ENCODE measurements around the gene C3orf49.

Gene C3orf49

DNA sequence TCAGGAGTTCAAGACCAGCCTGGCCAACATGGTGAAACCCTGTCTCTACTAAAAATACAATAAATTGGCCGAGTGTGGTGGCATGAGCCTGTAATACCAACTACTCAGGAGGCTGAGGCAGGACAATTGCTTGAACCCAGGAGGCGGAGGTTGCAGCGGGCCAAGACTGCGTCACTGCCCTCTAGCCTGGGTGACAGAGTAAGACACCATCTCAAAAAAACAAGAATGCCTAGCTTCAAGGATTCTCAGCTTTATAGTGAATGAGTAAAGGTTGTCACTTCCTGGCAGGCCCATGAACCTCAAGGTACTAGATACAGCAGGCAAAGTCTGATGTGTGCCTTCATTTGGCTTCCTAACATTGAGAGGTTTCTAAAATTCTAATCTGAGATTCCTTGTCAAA, 30.1 kb downstream of the C3orf49 start:
- DNase-seq (ENCODE audit: extremely low read depth in 1 of 2, low read depth in 1 of 2) = no peak

DNA sequence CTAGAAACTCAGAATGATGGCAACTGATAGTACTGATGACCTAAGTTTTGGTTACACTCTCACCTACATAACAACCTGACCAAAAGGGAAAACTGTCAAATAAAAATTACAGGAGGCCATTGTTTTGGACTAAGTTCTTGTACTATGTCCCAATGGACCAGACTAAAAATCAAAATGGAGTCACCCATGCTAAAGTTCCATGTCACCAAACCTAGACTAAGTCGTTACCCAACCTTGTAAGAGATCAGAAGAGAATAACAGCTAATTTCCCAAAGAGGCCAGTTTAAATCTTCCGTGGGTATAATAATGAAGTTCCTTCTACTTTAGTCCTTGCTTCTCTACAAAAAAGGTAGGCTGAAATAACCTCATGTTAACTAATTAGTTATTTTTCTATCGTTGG, 32.2 kb downstream of the C3orf49 start:
- no peak for DNase-seq (ENCODE audit: extremely low read depth in 1 of 2, low read depth in 1 of 2)

DNA sequence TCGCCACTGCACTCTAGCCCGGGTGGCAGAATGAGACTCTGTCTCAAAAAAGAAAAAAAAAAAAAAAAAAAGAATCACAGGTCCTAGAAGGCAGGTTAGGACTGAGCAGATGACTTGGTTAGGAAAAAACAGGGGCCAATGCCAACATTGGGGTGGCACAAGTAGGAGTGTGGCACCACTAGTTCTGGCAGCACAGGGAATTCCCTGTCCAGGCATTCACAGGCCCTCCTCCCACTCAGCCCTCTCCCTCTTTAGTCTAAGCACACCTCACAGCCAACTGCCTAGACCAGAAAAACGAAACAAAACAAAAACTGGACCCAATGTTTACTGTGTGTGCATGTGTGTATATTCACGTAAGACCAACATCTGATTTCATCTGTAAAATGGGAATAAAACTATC, 34.0 kb downstream of the C3orf49 start:
- no peak for DNase-seq (ENCODE audit: extremely low read depth in 1 of 2, low read depth in 1 of 2)

DNA sequence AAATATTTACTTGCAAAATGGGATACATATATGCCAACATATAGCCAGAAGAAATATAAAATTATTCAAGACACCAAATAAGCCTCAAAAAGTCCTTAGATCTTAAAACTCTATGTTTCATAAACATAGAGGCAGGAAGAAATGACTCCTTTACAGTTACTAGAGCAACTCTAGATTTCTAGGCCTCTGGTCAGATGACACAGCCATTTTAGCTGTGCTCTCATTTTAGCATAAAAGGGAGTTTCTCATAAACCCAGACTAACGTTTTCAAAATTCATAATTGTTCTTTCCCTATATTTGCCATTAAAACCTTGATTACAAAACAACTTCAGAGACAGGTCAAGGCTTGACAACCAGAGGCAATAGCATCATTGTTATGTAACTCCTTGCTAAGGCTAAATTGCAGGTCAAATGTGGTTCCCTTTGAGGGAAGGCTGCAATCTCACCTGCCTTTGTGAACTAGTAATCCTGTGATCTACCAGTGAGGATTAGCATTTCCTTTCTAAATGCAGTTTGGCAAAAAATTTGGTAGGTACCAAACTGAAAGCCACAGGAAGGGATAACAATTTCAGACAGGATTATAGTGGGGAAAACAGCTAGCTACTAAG, 36.3 kb downstream of the C3orf49 start:
- DNase-seq (ENCODE audit: extremely low read depth in 1 of 2, low read depth in 1 of 2) = no peak

DNA sequence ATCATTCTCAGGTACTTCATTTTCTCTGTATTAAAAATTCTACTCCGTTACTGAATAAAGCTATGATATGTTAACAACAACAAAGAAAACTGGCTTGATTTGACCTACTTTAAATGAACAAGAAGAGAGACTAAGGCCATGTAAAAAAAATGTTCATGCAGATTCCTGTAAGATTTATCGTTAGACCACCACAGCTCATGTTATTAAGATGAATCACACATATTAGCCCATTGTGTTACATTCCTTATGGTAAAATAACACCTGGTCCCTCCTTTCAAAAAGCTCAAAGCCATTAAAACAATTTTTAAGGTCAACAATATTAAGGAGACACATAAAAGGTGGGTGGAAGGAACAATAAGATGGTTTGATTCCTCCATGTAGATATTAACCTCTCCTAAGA, 38.2 kb downstream of the C3orf49 start:
- no peak for DNase-seq (ENCODE audit: extremely low read depth in 1 of 2, low read depth in 1 of 2)

DNA sequence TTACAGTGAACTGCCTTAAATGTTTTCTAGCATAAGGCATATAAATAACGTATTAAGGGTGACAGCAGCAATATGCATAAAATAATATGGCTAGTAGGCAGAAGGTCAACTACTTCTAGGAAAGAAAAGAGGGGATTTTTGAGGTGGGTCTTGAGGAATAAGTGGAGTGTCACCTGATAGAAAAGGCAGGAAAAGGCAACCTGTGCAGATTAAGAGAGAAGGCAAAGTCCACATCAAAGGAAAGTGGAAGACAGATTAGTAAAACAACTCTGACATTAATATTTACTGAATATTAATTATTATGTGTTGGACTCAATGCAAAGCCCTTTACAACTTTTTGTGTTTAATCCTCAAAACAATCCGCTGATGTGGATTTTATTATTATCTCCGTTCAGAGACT, 41.7 kb downstream of the C3orf49 start:
- DNase-seq (ENCODE audit: extremely low read depth in 1 of 2, low read depth in 1 of 2) = no peak

DNA sequence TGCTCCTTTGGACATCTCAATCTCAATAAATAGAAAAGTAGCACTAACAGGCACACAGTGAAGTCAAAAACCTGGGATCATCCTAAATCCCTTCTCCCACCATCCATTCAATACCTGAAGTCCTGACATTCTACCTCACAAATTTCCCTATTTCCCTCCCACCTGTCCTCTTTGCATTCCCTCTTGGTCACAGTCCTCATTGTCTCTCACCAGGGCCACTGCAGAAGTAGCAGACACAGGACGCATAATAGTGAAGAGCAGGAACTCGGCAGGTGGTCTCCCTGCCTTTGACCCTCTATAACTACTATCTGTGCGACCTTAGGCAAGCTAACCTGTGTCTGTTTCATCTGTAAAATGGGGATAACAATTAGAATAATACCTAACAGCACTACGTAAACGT, 42.2 kb downstream of the C3orf49 start:
- DNase-seq (ENCODE audit: extremely low read depth in 1 of 2, low read depth in 1 of 2) = no peak

DNA sequence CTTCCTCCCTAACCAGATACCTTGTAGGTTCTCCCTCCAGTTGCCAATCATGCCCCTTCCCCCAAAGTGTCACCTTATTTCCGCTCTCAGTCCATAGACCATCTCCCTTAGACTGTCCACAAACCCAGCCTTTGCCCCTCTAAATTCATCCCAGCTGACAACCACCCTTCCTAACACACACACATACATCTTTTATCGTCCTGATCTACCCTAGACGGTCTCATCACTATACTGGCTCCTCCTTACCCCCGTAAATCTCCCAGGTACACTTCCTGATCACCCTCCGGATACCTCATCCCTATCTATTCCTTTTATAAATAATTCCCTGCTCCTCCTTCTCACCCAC, 43.7 kb downstream of the C3orf49 start:
- no peak for DNase-seq (ENCODE audit: extremely low read depth in 1 of 2, low read depth in 1 of 2)

DNA sequence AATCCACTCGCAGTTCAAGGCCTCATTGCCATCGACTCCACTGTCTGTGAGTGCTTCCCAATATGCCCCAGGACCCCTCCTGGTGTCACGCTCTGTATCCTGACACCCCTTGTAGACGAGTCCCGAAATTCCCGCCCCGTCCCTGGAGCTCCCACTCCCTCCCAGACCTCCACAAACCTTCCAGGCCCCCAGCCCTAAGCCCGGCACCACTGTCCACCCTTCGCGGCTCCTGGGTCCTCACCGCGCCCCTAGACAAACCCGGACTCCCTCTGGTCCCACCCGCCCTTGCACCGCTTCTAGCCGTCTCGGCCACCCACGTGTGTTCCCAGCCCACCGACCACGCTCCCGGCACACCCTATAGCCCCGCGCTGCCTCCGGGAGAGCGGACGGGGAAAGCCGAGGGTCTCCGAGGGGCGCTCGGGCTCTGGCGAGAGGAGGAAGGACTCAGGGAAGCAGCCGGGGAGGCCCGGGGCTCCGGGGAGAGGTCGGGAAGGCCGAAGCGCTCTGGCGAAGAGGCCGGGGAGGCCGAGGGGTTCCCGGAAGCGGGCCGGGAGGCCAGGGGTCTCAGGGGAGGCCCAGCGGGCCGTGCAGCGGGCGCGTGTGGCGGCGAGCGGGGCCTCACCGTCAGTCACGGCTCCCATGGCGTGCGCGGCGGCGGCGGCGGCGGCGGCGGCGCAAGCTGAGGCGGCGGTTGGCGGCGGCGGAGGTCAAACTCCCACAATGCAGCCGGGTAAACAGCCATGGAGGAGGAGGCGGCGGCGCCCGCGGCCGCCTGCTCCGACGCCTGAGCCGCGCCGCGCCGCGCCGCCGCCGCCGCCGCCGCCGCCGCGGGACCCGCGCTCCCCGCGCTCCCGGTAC, 44.3 kb downstream of the C3orf49 start, which contains the start of the genes ATXN7 and THOC7:
Gene ATXN7 (plus strand): TSS at position 718 of the 858 bp plus-strand sequence. CDS start 48,732 bp downstream, outside the sequence.
Gene THOC7 (minus strand): TSS at position 656 of the 858 bp plus-strand sequence. CDS start 15 bp downstream, at position 641.
- DNase-seq (ENCODE audit: extremely low read depth in 1 of 2, low read depth in 1 of 2) = peak; percentile 31 to 39

DNA sequence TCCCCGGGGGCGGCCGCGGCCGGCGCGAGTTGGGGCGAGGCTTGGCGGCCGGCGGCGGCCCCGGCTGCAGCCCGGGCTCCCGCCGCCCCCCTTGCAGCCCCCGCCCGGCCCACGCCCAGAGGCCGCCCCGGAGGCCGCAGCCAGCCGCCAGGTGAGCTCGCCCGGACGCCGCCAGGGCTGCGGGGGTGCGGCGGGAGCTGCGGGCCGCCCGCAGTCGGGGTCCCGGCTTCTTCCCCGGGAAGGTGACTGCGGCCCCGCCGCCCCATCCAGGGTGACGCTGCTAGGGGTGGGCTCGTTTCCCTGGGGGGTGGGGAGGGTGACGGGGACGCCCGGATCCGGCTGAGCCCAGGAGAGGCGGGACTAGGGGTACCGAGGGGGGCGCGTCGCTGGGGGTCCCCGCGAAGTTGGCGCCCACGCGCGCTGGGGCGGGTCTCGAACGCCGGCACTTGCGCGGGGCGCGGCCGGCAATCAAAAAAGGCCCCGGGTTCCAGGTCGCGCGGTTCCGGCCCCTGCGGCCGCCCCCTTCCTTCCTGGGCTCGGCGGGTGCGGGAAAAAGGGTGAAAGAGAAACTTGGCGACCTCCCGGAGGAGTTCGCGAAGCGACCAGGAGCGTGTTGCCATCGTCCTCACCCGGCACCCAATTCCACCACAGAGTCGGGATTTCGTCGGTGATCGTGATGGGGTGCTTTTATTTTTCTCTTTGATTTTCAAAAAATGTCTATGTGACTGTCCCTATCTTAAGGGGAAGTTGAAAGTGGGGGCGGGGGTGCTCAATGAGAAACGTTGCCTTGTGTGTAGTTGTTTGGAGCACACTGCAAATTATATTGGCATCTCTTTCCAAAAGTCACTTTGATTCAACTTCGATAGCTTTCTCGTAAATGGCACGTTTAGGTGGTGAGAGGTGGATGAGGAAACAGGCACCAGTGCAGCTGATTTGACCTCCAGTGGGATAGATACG, 45.2 kb downstream of the C3orf49 start:
- peak; percentile 32 to 39 for DNase-seq (ENCODE audit: extremely low read depth in 1 of 2, low read depth in 1 of 2)

DNA sequence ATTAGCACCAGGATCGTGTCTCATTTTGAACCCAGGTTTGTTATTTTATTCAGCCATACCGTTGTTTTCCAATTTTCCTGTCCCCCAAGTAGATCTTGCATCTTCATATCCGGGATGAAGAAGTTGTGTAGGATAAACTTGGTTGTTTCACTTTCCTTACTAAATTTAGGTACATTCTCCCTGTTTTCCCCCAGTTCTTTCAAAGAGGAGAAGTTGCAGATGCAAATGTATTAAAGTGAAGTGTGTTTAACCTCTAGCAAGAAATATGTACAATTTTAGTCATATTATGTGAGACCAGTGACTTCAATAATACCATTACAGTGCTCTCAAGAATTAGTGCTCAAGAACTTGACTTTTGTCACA, 45.8 kb downstream of the C3orf49 start:
- DNase-seq (ENCODE audit: extremely low read depth in 1 of 2, low read depth in 1 of 2) = no peak

DNA sequence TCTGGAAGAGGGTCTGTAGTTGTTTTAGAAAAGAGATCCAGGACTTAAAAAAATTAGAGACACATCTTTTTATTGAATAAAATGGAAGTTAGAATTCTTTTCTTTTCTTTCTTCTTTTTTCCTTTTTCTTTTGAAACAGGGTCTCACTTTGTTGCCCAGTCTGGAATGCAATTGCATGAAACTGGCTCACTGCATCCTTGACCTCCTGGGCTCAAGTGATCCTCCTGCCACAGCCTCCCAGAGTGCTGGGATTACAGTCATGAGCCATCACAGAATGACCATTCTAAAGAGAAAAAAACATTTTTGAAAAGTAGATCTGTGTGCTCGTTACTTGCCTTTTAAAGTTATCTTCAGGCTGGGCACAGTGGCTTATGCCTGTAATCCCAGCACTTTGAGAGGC, 48.1 kb downstream of the C3orf49 start:
- no peak for DNase-seq (ENCODE audit: extremely low read depth in 1 of 2, low read depth in 1 of 2)

DNA sequence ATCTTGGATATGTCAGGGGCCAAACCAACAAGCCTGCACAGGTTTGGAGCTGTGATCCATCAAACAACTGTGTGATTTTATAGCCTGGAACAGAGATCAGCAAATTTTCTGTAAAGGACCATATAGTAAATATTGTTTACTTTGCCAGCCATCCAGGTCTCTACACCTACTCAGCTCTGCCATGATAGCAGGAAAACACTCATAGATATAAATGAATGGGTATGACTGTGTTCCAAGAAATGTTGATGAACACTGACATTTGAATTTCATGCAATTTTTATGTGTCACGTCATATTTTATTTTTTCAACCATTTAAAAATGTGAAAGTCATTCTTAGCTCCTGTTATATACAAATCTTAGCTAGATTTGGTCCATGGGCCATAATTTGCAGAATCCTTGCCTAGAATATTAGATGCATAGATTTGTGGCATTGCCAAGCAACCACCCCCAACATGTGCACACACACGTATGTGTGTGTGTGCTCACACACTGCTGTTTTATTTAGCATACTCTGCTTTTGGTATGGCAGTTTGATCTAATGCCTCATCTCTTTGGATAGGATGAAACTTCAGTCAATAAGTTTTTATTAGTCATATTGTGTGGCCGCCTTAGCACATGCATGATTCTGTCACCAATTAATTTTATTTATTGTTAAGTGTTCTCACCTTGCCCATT, 51.0 kb downstream of the C3orf49 start:
- no peak for DNase-seq (ENCODE audit: extremely low read depth in 1 of 2, low read depth in 1 of 2)

DNA sequence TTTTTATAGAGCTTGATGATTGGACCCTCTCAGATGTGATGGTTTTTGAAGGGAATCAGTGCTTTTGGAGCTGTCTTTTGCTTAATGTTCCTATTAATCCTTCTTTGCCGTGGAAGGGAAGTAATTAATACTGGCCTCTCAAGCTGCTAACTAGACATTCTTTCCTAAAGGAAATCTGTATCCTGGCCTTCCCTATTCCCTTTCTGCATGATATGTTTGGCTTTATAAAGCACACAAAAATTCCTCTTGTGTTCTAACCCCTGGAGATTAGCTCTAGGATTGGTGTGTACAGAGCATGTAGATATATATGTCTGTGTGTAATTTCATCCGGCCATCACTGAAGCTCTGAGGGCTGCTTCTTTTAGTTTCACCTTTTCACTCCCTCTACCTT, 51.5 kb downstream of the C3orf49 start:
- no peak for DNase-seq (ENCODE audit: extremely low read depth in 1 of 2, low read depth in 1 of 2)

DNA sequence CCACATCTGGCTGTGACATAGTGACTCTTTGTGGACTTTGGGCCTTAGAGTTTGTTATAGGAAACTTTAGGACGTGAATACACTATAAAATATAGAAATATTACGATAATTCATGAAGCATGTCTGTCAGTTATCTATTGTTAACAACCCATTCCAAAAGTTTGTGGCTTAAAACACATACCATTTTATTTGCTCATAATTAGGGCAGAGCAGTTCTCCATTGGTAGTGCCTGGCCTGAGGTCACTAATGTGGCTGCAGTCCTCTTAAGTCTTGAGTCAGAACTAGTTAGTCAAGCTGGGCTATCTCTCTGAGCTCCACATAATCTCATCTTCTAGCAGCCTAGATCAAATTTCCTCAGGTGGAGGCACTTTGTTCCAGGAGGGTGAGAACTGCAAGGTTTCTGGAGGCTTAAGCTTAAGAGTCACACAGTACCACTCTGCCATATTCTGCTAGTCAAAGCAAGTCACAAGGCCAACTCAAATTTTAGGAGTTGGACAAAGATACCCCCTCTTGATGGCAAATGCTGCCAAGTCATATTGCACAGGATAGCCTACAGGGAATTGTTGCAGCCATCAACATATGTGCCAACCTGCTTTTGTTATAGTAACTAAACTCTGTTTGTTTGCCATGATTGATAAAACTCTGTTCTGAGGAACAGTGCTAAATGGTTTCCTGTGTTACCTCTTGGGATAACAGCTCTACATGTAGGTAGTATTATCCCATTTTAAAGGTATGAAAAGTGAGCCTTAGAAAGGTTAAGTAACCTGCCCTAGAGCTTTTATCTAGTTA, 53.2 kb downstream of the C3orf49 start:
- no peak for DNase-seq (ENCODE audit: extremely low read depth in 1 of 2, low read depth in 1 of 2)

DNA sequence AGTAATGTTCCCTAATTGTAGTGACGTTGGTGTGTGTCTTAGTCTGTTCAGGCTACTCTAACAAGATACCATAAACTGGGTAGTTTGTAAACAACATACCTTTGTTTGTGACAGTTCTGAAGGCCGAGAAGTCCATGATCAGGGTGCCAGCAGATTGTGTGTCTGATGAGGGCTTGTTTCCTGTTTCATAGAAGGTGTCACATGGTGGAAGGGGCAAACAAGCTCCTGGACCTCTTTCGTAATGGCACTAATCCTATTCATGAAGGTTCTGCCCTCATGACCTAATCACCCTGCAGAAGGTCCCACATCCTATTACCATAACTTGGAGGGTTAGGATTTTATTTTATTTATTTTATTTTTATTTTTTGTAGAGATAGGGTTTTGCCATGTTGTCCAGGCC, 55.7 kb downstream of the C3orf49 start:
- no peak for DNase-seq (ENCODE audit: extremely low read depth in 1 of 2, low read depth in 1 of 2)

DNA sequence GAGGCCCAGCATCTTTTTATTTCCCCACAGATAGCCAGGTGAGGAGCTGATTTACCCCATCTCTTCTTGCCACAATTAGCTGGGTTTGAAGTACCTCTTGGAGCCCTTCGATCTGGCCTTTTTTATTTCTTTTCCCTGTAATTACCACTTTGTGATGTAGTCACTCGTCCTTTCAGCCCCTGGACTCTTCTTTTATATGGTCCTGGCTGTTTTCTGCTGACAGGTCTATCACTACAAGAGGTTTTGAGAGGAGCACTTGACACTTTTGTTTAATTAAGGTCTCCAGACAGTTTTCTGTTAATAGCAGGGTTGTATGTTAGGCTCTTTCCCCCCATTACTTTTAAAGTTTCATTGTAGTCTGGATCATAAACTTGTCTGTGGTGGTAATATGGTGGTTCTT, 56.4 kb downstream of the C3orf49 start:
- no peak for DNase-seq (ENCODE audit: extremely low read depth in 1 of 2, low read depth in 1 of 2)

DNA sequence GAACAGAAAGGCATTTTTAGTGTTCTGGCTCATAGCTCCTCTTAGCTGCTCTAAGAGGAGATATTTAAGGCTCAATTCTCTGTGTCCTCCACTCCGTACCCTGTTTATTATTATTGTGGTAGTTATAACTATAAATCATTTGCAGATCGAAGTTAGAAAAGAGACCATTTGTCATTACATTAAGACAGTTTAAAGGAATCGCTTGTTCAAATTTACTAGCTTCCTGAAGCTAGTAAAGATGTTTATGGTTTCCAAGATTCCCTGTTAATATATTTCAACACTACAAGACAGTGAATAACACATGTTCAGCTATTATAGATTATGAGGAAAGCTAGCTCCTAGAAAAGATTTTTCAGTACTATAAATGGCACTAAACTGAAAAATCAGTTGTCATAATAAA, 57.2 kb downstream of the C3orf49 start:
- DNase-seq (ENCODE audit: extremely low read depth in 1 of 2, low read depth in 1 of 2) = no peak

DNA sequence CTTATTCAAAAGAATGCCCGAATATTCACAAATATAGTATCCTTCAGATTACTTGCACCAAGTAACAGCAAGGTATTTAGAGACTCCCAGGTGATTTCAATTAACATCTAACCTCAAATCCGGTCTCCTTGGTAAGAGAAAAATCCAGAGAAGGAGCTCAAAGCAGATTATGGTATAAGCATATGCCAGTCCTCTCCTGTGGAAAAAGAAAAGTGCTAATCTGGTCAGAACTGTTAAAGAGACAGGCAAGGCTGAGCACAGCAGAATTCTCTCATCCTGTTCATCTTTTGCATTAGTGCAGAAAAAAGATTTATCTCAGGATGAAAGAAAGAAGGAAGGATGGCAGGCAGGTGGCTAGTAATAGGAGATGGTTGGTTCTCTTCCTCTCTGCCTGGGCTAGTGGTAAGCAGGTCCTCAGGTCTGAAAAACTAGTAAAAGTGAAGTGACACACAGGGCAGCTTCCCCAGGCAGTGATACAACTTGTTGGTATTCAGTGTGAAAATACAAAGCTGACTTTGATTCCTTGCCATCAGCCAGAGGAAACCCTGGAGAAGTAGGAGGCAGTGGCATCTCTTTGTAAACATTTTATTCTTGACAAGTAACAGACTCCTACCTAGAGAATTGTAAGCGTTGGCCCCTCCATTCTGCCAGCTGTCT, 58.8 kb downstream of the C3orf49 start:
- DNase-seq (ENCODE audit: extremely low read depth in 1 of 2, low read depth in 1 of 2) = no peak

All from stimulated activated CD8-positive, alpha-beta memory T cell treated with anti-CD3 and anti-CD28 coated beads, Interleukin-7, amount 100 ng/mL, for 48 hours (primary cell).